Endothelial cell of umbilical vein (primary cell): ENCODE results near the gene PIGQ. TPM values are rescaled to one million over a fixed set of nuclear protein-coding genes. Genes with fewer than 3 reads are reported as not detected.

Source experiments
- BruUV-seq: library from RNA; stranded (reverse); fragments of 400-500 nt; replicated peaks from 2 replicates; lab custom pipeline; 2021; lab: Mats Ljungman, UMichigan
- CTCF ChIA-PET: fragments of 300-600, 350-600 bp; sonication (Branson Sonifier 250); formaldehyde crosslinking; loops from one replicate; lab custom pipeline; 2021; ENCODE audit warnings: antibody characterized with exemption, inconsistent platforms; lab: Charles Lee
- POLR2A ChIA-PET: fragments of 300-600, 350-600 bp; sonication (Branson Sonifier 250); formaldehyde crosslinking; loops from one replicate; lab custom pipeline; 2021; ENCODE audit warnings: antibody characterized with exemption, inconsistent platforms; lab: Charles Lee
- DNase-seq: peaks from one replicate; pipeline ENCODE4 v3.0.0-alpha.2; 2011; ENCODE audit warnings: low read depth, low spot score
- FAIRE-seq: peaks from 2 replicates; lab custom pipeline; 2011; peaks lifted over from hg19 to GRCh38; lab: Jason Lieb, UNC
- H2AFZ ChIP-seq: 2 replicates; pipeline ENCODE4 v1.6.0; 2012; ENCODE audit warnings: low read depth, low read length, control low read depth, inconsistent platforms
- H3K27ac ChIP-seq: 2 replicates; pipeline ENCODE4 v1.5.1; 2011; ENCODE audit warnings: low read depth, mild to moderate bottlenecking, control low read depth, low read length, moderate library complexity; ENCODE audit not compliant: insufficient read depth
- H3K27me3 ChIP-seq, 2 experiments: 2 replicates each; pipeline versions ENCODE4 v1.6.0 to v1.6.1; 2011; ENCODE audit warnings: low read length in 2 of 2, mixed read lengths in 1 of 2; ENCODE audit not compliant: control insufficient read depth in 2 of 2, insufficient read depth in 2 of 2
- H3K36me3 ChIP-seq, 2 experiments: 2 replicates in 1 of 2; 3 replicates in 1 of 2; pipeline ENCODE4 v1.5.1; 2011; ENCODE audit warnings: low read length in 2 of 2, mild to moderate bottlenecking in 1 of 2, moderate library complexity in 1 of 2; ENCODE audit not compliant: control insufficient read depth in 2 of 2, insufficient read depth in 2 of 2; ENCODE audit errors: extremely low read depth in 1 of 2
- H3K4me1 ChIP-seq: 3 replicates; pipeline ENCODE4 v1.5.1; 2011; ENCODE audit warnings: mild to moderate bottlenecking, low read length; ENCODE audit not compliant: control insufficient read depth, insufficient read depth; ENCODE audit errors: extremely low read depth
- H3K4me2 ChIP-seq: 2 replicates; pipeline ENCODE4 v1.6.1; 2011; ENCODE audit warnings: low read length, control low read depth, mixed read lengths; ENCODE audit not compliant: insufficient read depth
- H3K4me3 ChIP-seq, 3 experiments: fragments of 200-600 bp in 1 of 3; sonication (generic), shearing (Covaris generic) in 1 of 3; replicated peaks in 1 of 3; 2 replicates each; pipeline ENCODE4 v1.5.1; 2011 to 2016; ENCODE audit warnings: control low read depth in 3 of 3, low read length in 3 of 3, mild to moderate bottlenecking in 2 of 3, inconsistent platforms in 1 of 3, low read depth in 1 of 3, moderate library complexity in 1 of 3; ENCODE audit not compliant: insufficient read depth in 1 of 3
- H3K79me2 ChIP-seq: 2 replicates; pipeline ENCODE4 v1.6.0; 2012; ENCODE audit warnings: low read length, inconsistent platforms; ENCODE audit not compliant: control insufficient read depth, insufficient read depth
- H3K9ac ChIP-seq: replicated peaks from 2 replicates; pipeline ENCODE3; 2011; ENCODE audit warnings: low read length, control low read depth; ENCODE audit not compliant: insufficient read depth; ENCODE audit errors: extremely low read depth
- H3K9me1 ChIP-seq: replicated peaks from 3 replicates; pipeline ENCODE4 v1.6.0; 2011; ENCODE audit warnings: mild to moderate bottlenecking, low read length; ENCODE audit not compliant: control insufficient read depth, insufficient read depth; ENCODE audit errors: extremely low read depth
- H3K9me3 ChIP-seq: replicated peaks from 2 replicates; pipeline ENCODE4 v1.5.1; 2012; ENCODE audit warnings: low read length, inconsistent platforms; ENCODE audit not compliant: control insufficient read depth, insufficient read depth
- H4K20me1 ChIP-seq: replicated peaks from 2 replicates; pipeline ENCODE3; 2011; ENCODE audit warnings: mild to moderate bottlenecking, low read length; ENCODE audit not compliant: control insufficient read depth, insufficient read depth; ENCODE audit errors: extremely low read depth
- EZH2 ChIP-seq: IDR thresholded peaks from 2 replicates; pipeline ENCODE4 v1.6.1; 2012; ENCODE audit warnings: borderline replicate concordance, low read depth, mild to moderate bottlenecking, moderate library complexity, low read length, inconsistent platforms; ENCODE audit not compliant: severe bottlenecking
- FOS ChIP-seq: IDR thresholded peaks from 2 replicates; pipeline ENCODE4 v1.6.1; 2011; ENCODE audit warnings: mild to moderate bottlenecking, low read length, moderate library complexity, borderline replicate concordance; ENCODE audit not compliant: insufficient read depth
- GATA2 ChIP-seq: IDR thresholded peaks from 2 replicates; pipeline ENCODE4 v1.7.0; 2011; ENCODE audit warnings: low read depth, mild to moderate bottlenecking, moderate library complexity, mixed read lengths, low read length; ENCODE audit not compliant: insufficient read length, insufficient read depth
- JUN ChIP-seq: IDR thresholded peaks from 2 replicates; pipeline ENCODE4 v1.6.1; 2011; ENCODE audit warnings: borderline replicate concordance, low read depth; ENCODE audit not compliant: insufficient read length, insufficient read depth
- MYC ChIP-seq: IDR thresholded peaks from one replicate; pipeline ENCODE4 v1.6.1; 2011; ENCODE audit warnings: mild to moderate bottlenecking, low read depth, low read length
- POLR2A ChIP-seq: IDR thresholded peaks from 2 replicates; pipeline ENCODE4 v1.6.1; 2012; ENCODE audit warnings: low read depth, mild to moderate bottlenecking, control low read depth, low read length
- POLR2AphosphoS5 ChIP-seq: IDR thresholded peaks from 2 replicates; pipeline ENCODE4 v1.6.1; 2012; ENCODE audit warnings: low read depth, mild to moderate bottlenecking, control low read depth, low read length, moderate library complexity; ENCODE audit not compliant: insufficient read depth
- dilution Hi-C: fragments of 300-500 bp; cut with MboI; formaldehyde crosslinking; loops from one replicate; pipeline ENCODE4 v1.15.0; 2019; ENCODE audit warnings: low sequenced_read_pairs; ENCODE audit not compliant: extremely low pct_ligation_motif_present
- intact Hi-C: fragments of 100-400 bp; cut with micrococcal nuclease; formaldehyde crosslinking; loops from one replicate; pipeline ENCODE4 v1.10.0; 2022
- polyA plus RNA-seq, 4 experiments: library from polyadenylated mRNA; depleted of rRNA in 3 of 4; stranded (reverse) in 3 of 4; unstranded in 1 of 4; fragments of >200 nt; gene quantifications; 2 replicates each; pipeline versions ENCODE4 v1.2.1 to v1.2.3, GENCODE V29; 2011 to 2012; ENCODE audit warnings: missing spikeins in 1 of 4
- total RNA-seq: library from RNA; stranded (reverse); gene quantifications from 2 replicates; pipeline ENCODE4 v1.2.3, GENCODE V29; 2021
- TF ChIP-seq, protein P1 (sequence below): IDR thresholded peaks from 2 replicates; pipeline ENCODE4 v1.6.1; 2011; ENCODE audit not compliant: insufficient read depth, insufficient read length
- TF ChIP-seq, protein P2 (sequence below), 2 donors: IDR thresholded peaks; 1 replicate in 1 of 2; 2 replicates in 1 of 2; pipeline ENCODE4 v1.5.1; 2011; ENCODE audit warnings: low read length in 2 of 2, mild to moderate bottlenecking in 2 of 2, moderate library complexity in 2 of 2, control low read depth in 1 of 2, inconsistent platforms in 1 of 2, low read depth in 1 of 2; ENCODE audit not compliant: insufficient read depth in 1 of 2; ENCODE audit errors: extremely low read depth in 1 of 2

PIGQ gene
- total and polyA plus RNA-seq, 2 donors (not counting 3 experiments of a cell fraction or from before 2014, with no cell fraction given): 66.9 to 67.7 TPM

DNA sequence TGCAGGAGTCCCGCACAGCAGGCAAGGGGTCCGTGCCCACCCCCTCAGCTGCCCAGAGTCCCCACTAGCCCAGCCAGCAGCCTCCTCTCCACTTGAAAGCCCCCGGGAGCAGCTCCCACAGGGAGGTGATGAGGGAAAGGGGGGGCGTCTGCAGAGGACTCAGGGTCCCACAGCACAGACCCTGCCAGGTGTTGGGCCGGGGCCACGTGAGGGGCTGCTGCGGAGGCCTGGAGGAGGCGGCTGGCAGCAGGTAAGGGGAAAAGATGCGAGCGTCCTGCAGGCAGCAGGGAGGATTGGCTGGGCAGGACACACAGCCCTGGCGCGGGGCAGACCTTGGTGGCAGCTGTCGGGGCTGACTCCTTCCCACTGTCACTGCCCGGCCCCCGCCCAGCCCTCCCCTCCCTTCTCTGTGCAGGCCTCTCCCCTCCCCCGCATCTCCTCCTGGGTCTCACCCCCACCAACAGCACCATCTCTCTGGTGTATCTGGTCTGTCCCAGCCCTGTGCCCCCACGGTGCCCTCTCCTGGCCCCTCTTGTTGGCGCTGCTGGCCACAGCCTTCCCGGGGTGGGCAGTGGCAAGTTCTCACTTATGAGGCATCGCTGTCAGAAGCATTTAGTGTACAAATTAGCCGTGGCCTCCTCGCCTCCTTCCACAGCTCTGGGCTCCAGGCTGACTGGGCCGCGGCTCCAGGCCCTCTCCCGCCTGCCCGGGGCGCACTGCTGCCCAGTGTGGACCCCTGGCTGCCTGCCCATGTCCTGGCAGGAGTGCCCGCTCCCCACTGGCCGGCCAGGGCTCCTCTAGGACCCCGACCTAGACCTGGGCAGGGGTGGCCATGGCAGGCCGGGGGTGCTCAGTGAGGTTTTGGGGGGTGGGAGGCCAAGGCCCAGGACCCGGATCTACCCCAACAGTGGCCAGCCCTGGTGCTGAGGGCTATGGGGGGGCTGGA, 14.0 kb upstream of the PIGQ start:
- no peak for DNase-seq
- intact Hi-C loops (no loop called here), dilution Hi-C loops (no loop called here)
- FAIRE-seq: no peak
- POLR2A ChIA-PET: no interaction called here
- peaks cover 0 to 5% of the 10 kb centered on the region in 2 experiments for H3K36me3 ChIP-seq
- H3K4me1 ChIP-seq: peaks cover 6% of the 10 kb centered on the region
- CTCF ChIA-PET: interaction anchor here (2.8 kb wide), 1 partner anchor 10 kb away, joined by 9 read pairs; the partner anchor contains the start of gene NHLRC4
- TF ChIP-seq EZH2: no peak
- TF ChIP-seq MYC: no peak
- TF ChIP-seq FOS: no peak
- TF ChIP-seq, protein P1, sequence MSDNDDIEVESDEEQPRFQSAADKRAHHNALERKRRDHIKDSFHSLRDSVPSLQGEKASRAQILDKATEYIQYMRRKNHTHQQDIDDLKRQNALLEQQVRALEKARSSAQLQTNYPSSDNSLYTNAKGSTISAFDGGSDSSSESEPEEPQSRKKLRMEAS: no peak
- TF ChIP-seq POLR2AphosphoS5: no peak
- TF ChIP-seq JUN: no peak
- no peak for TF ChIP-seq POLR2A
- TF ChIP-seq GATA2: no peak
- TF ChIP-seq, protein P2, sequence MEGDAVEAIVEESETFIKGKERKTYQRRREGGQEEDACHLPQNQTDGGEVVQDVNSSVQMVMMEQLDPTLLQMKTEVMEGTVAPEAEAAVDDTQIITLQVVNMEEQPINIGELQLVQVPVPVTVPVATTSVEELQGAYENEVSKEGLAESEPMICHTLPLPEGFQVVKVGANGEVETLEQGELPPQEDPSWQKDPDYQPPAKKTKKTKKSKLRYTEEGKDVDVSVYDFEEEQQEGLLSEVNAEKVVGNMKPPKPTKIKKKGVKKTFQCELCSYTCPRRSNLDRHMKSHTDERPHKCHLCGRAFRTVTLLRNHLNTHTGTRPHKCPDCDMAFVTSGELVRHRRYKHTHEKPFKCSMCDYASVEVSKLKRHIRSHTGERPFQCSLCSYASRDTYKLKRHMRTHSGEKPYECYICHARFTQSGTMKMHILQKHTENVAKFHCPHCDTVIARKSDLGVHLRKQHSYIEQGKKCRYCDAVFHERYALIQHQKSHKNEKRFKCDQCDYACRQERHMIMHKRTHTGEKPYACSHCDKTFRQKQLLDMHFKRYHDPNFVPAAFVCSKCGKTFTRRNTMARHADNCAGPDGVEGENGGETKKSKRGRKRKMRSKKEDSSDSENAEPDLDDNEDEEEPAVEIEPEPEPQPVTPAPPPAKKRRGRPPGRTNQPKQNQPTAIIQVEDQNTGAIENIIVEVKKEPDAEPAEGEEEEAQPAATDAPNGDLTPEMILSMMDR (IDR thresholded peaks at IDR 0.05; ENCODE audit: extremely low read depth in 1 of 2, insufficient read depth in 1 of 2, low read depth in 1 of 2, low read length in 2 of 2): no peak
- no peak overlapping the region for H3K4me2 ChIP-seq
- H3K27ac ChIP-seq: no peak overlapping the region
- H3K27me3 ChIP-seq: peaks cover 7 to 10% of the 10 kb centered on the region in 2 experiments
- H3K9ac ChIP-seq: no peak overlapping the region
- H3K9me3 ChIP-seq: no peaks in the 10 kb centered on the region
- H3K4me3 ChIP-seq: no peak overlapping the region
- H3K9me1 ChIP-seq: no peaks in the 10 kb centered on the region
- no peak overlapping the region for H2AFZ ChIP-seq
- no TSS peak for BruUV-seq
- H3K79me2 ChIP-seq: no peaks in the 10 kb centered on the region
- H4K20me1 ChIP-seq: no peaks in the 10 kb centered on the region
